ENCODE measurements around the gene MAK. TPM values are rescaled to one million over a fixed set of nuclear protein-coding genes. Genes with fewer than 3 reads are reported as not detected.

Gene MAK
- total RNA-seq, 1 experiment from 2014 or later: 0.95 TPM

Other genes with a start within 250 kb of the MAK start
- gene C6orf52, start 143.9 kb downstream of the MAK start, total RNA-seq (2014; rRNA removed; shearing (Covaris generic)): 0.49 and 2.9 TPM in 2 replicates
- 31.3 and 43.1 TPM in 2 replicates for gene PAK1IP1, start 143.6 kb downstream of the MAK start, total RNA-seq (2014; rRNA removed; shearing (Covaris generic))
- gene TMEM14C, start 115.5 kb downstream of the MAK start, total RNA-seq (2014; rRNA removed; shearing (Covaris generic)): 140 and 145 TPM in 2 replicates
- gene TMEM14B, start 90.7 kb downstream of the MAK start, total RNA-seq (2014; rRNA removed; shearing (Covaris generic)): 138 and 150 TPM in 2 replicates
- gene GCM2, start 43.5 kb upstream of the MAK start, total RNA-seq (2014; rRNA removed; shearing (Covaris generic)): 0.78 TPM in 1 of 2 replicates, not detected in the other
- gene SYCP2L, start 48.5 kb upstream of the MAK start, total RNA-seq (2014; rRNA removed; shearing (Covaris generic)): 0.68 and 2.5 TPM in 2 replicates
- gene ELOVL2, start 205.8 kb upstream of the MAK start, total RNA-seq (2014; rRNA removed; shearing (Covaris generic)): 4.6 and 6.6 TPM in 2 replicates